Fibroblast of lung (primary cell): ENCODE measurements around the gene ERBB2. TPM values are rescaled to one million over a fixed set of nuclear protein-coding genes. Genes with fewer than 3 reads are reported as not detected.
A peak's percentile ranks its signal among the peaks of the same experiment; 100 is the strongest.

Source experiments
- DNase-seq, 2 donors: peaks; one replicate each; pipeline versions ENCODE4 v3.0.0 to v3.0.0-alpha.2; 2010; ENCODE audit warnings: low read depth in 2 of 2
- H2AFZ ChIP-seq: 2 replicates; pipeline ENCODE4 v1.5.1; 2012; ENCODE audit warnings: low read length, control low read depth, inconsistent platforms
- H3K27ac ChIP-seq: 2 replicates; pipeline ENCODE4 v1.5.1; 2011; ENCODE audit warnings: low read length, control low read depth; ENCODE audit not compliant: insufficient read depth
- H3K27me3 ChIP-seq: 2 replicates; pipeline ENCODE4 v1.5.1; 2011; ENCODE audit warnings: mild to moderate bottlenecking, low read length; ENCODE audit not compliant: control insufficient read depth, insufficient read depth
- H3K36me3 ChIP-seq: 2 replicates; pipeline ENCODE4 v1.5.1; 2011; ENCODE audit warnings: low read length; ENCODE audit not compliant: control insufficient read depth, insufficient read depth
- H3K4me1 ChIP-seq: 2 replicates; pipeline ENCODE4 v1.5.1; 2011; ENCODE audit warnings: low read length; ENCODE audit not compliant: control insufficient read depth, insufficient read depth; ENCODE audit errors: extremely low read depth
- H3K4me2 ChIP-seq: 2 replicates; pipeline ENCODE4 v1.5.1; 2011; ENCODE audit warnings: low read length, control low read depth; ENCODE audit not compliant: insufficient read depth; ENCODE audit errors: extremely low read depth
- H3K4me3 ChIP-seq, 4 experiments: fragments of 200-600 bp in 1 of 4; sonication (generic) in 1 of 4; replicated peaks in 1 of 4; 2 replicates each; pipeline ENCODE4 v1.5.1; 2011 to 2016; ENCODE audit warnings: low read length in 4 of 4, low read depth in 3 of 4, mild to moderate bottlenecking in 3 of 4, control low read depth in 2 of 4, inconsistent platforms in 1 of 4, mixed read lengths in 1 of 4; ENCODE audit not compliant: insufficient read depth in 1 of 4; ENCODE audit errors: control extremely low read depth in 1 of 4
- H3K79me2 ChIP-seq: 2 replicates; pipeline ENCODE4 v1.5.1; 2012; ENCODE audit warnings: mild to moderate bottlenecking, low read length, inconsistent platforms; ENCODE audit not compliant: control insufficient read depth, insufficient read depth
- H3K9ac ChIP-seq: 2 replicates; pipeline ENCODE4 v1.5.1; 2011; ENCODE audit warnings: mild to moderate bottlenecking, low read length, control low read depth; ENCODE audit not compliant: insufficient read depth
- H3K9me3 ChIP-seq: 2 replicates; pipeline ENCODE4 v1.5.1; 2012; ENCODE audit warnings: low read depth, low read length; ENCODE audit not compliant: control insufficient read depth, insufficient read depth
- H4K20me1 ChIP-seq: 2 replicates; pipeline ENCODE4 v1.5.1; 2011; ENCODE audit warnings: low read length; ENCODE audit not compliant: control insufficient read depth, insufficient read depth; ENCODE audit errors: extremely low read depth
- CTCF ChIP-seq, 2 donors: IDR thresholded peaks in 1 of 2; conservative IDR thresholded peaks in 1 of 2; 1 replicate in 1 of 2; 2 replicates in 1 of 2; pipeline ENCODE4 v1.5.1; 2011 to 2012; ENCODE audit warnings: low read length in 2 of 2, control low read depth in 1 of 2, inconsistent platforms in 1 of 2, low read depth in 1 of 2, mild to moderate bottlenecking in 1 of 2
- EZH2 ChIP-seq: IDR thresholded peaks from 2 replicates; pipeline ENCODE4 v1.5.1; 2012; ENCODE audit warnings: low read length, control low read depth, mild to moderate bottlenecking; ENCODE audit errors: missing control alignments
- polyA plus RNA-seq, 2 donors: library from polyadenylated mRNA; depleted of rRNA in 1 of 2; stranded (reverse) in 1 of 2; unstranded in 1 of 2; fragments of >200 nt; gene quantifications; 2 replicates each; pipeline ENCODE4 v1.2.1, GENCODE V29; 2011 to 2012; ENCODE audit warnings: missing spikeins in 1 of 2
- total RNA-seq: library from RNA; depleted of rRNA; stranded (reverse); fragments of >200 nt; gene quantifications from 2 replicates; pipeline ENCODE4 v1.2.1, GENCODE V29; 2014

The ERBB2 gene
- total and polyA plus RNA-seq, 2 donors (not counting 1 experiment from before 2014, with no cell fraction given), result 24.7 to 33.9 TPM

GRCh38 chr17:39727556-39727955 lies 27.7 kb downstream of the ERBB2 start:
- Histone ChIP-seq H3K27ac (no peak overlapping the region), H3K27me3 (no peaks in the 10 kb centered on the region), H3K4me3 (no peak overlapping the region), H4K20me1 (no peaks in the 10 kb centered on the region), H3K9me3 (no peaks in the 10 kb centered on the region), H3K4me1 (no peaks in the 10 kb centered on the region), H3K4me2 (no peak overlapping the region), H3K36me3 (peaks cover 20% of the 10 kb centered on the region), H3K79me2 (no peaks in the 10 kb centered on the region), H3K9ac (no peak overlapping the region), H2AFZ (no peak overlapping the region)
- DNase-seq, result no peak
- TF ChIP-seq CTCF (conservative IDR thresholded peaks at IDR 0.05 in 1 of 2, IDR thresholded peaks at IDR 0.05 in 1 of 2; ENCODE audit: low read depth in 1 of 2, low read length in 2 of 2), result no peak
- no peak for TF ChIP-seq EZH2

GRCh38 chr17:39729280-39729851 lies 29.5 kb downstream of the ERBB2 start:
- peak overlapping the region; percentile 66 to 96 (median 80) for H3K4me3 ChIP-seq
- no peaks in the 10 kb centered on the region for H3K79me2 ChIP-seq
- H3K9ac ChIP-seq, result no peak overlapping the region
- H4K20me1 ChIP-seq, result no peaks in the 10 kb centered on the region
- H3K36me3 ChIP-seq, result peaks cover 18% of the 10 kb centered on the region
- H3K9me3 ChIP-seq, result no peaks in the 10 kb centered on the region
- TF ChIP-seq CTCF (conservative IDR thresholded peaks at IDR 0.05 in 1 of 2, IDR thresholded peaks at IDR 0.05 in 1 of 2; ENCODE audit: low read depth in 1 of 2, low read length in 2 of 2), result no peak
- TF ChIP-seq EZH2, result no peak
- no peak overlapping the region for H2AFZ ChIP-seq
- peak overlapping the region; percentile 76 for H3K4me2 ChIP-seq
- no peaks in the 10 kb centered on the region for H3K27me3 ChIP-seq
- no peak for DNase-seq
- no peak overlapping the region for H3K27ac ChIP-seq
- H3K4me1 ChIP-seq, result no peaks in the 10 kb centered on the region

DNA sequence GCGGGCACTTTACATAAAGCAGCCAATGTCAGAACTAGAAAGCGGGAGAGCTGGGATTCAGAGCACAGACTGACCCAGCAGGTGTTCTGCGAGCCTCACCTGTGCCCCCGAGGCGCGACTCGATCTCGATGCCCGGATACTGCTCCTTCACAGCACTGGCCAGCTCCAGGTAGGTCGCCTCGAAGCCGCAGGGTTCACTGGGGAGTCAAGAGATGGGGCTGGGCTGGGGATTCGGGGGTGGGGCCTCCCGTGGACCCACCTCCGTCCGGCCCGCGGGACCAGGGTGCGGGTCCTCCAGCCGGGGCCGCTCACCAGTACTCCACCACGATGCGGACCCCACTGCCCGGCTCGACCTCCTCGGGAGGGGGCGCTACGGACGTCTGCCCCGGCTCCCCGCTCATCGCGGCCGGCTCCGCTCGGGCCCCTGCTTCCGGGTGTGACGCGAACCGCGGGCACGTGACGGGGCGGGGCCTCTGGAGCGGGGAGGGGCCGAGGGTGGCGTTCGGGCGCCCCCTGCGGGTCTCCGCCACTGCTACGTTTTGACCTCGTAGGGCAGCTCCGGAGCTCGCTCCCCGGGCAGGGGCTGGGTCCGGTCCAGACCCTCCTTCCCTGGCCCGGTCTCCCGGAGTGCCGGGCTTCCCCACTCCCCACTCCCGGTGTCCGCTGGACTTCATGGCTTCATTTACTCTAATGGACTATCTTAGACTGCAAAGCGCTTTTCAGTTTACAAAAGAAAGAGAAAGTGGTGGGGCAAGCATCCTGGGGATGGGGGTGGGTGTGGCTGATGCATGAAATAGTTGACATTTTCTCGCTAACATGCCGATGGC lies 30.4 kb downstream of the ERBB2 start, which contains the start of gene MIEN1:
MIEN1 (minus strand) TSS at position 438 of the 827 bp plus-strand sequence; CDS start at position 401, 37 bp downstream.
- H3K9ac ChIP-seq, result peak within 1 kb of the TSS; percentile 89
- H3K27me3 ChIP-seq, result no peaks in the 10 kb centered on the region
- peaks cover 12% of the 10 kb centered on the region for H3K36me3 ChIP-seq
- H3K9me3 ChIP-seq, result no peaks in the 10 kb centered on the region
- peak within 1 kb of the TSS; percentile 76 for H3K4me2 ChIP-seq
- no peaks in the 10 kb centered on the region for H4K20me1 ChIP-seq
- peak within 1 kb of the TSS; percentile 75 for H2AFZ ChIP-seq
- TF ChIP-seq EZH2 (no peak), CTCF (conservative IDR thresholded peaks at IDR 0.05 in 1 of 2, IDR thresholded peaks at IDR 0.05 in 1 of 2; ENCODE audit: low read depth in 1 of 2, low read length in 2 of 2) (peak; percentile 67 to 69)
- peak within 1 kb of the TSS; percentile 92 for H3K27ac ChIP-seq
- peak; percentile 59 to 78 for DNase-seq
- H3K4me3 ChIP-seq, result peak within 1 kb of the TSS; percentile 66 to 96 (median 80)
- no peaks in the 10 kb centered on the region for H3K4me1 ChIP-seq
- no peaks in the 10 kb centered on the region for H3K79me2 ChIP-seq
